CD14-positive monocyte (primary cell): Measurements from ENCODE around the gene PACSIN2. TPM values are rescaled to one million over a fixed set of nuclear protein-coding genes. Genes with fewer than 3 reads are reported as not detected.
A peak's percentile ranks its signal among the peaks of the same experiment; 100 is the strongest.

Source experiments
- DNase-seq, 3 donors: peaks; one replicate each; pipeline ENCODE4 v3.0.0-alpha.2; 2011 to 2022
- H2AFZ ChIP-seq: 2 replicates; pipeline ENCODE4 v1.6.0; 2012; ENCODE audit warnings: mild to moderate bottlenecking, low read depth, low read length, inconsistent platforms; ENCODE audit not compliant: insufficient read depth, poor library complexity, severe bottlenecking
- H3K27ac ChIP-seq, 2 donors: 1 replicate in 1 of 2; 2 replicates in 1 of 2; pipeline ENCODE4 v1.5.1; 2012 to 2013; ENCODE audit warnings: low read length in 2 of 2, control low read depth in 1 of 2, inconsistent platforms in 1 of 2, low read depth in 1 of 2, mild to moderate bottlenecking in 1 of 2
- H3K27me3 ChIP-seq, 2 donors: one replicate each; pipeline versions ENCODE4 v1.6.0 to v1.6.1; 2011 to 2013; ENCODE audit warnings: low read length in 2 of 2; ENCODE audit not compliant: control insufficient read depth in 2 of 2, insufficient read depth in 2 of 2
- H3K36me3 ChIP-seq, 2 donors: replicated peaks in 1 of 2; 1 replicate in 1 of 2; 2 replicates in 1 of 2; pipeline versions ENCODE4 v1.5.1 to v1.6.1; 2012 to 2013; ENCODE audit warnings: low read length in 2 of 2, control low read depth in 1 of 2, inconsistent platforms in 1 of 2, mild to moderate bottlenecking in 1 of 2; ENCODE audit not compliant: insufficient read depth in 2 of 2, control insufficient read depth in 1 of 2
- H3K4me1 ChIP-seq, 2 donors: 1 replicate in 1 of 2; 2 replicates in 1 of 2; pipeline versions ENCODE4 v1.5.1 to v1.6.1; 2012 to 2013; ENCODE audit warnings: low read length in 2 of 2, control low read depth in 1 of 2, inconsistent platforms in 1 of 2, mild to moderate bottlenecking in 1 of 2, moderate library complexity in 1 of 2; ENCODE audit not compliant: insufficient read depth in 2 of 2, control insufficient read depth in 1 of 2
- H3K4me2 ChIP-seq: replicated peaks from 2 replicates; pipeline ENCODE3; 2012; ENCODE audit warnings: low read length, moderate library complexity, mild to moderate bottlenecking; ENCODE audit not compliant: poor library complexity, severe bottlenecking; ENCODE audit errors: extremely low read depth
- H3K4me3 ChIP-seq, 3 experiments: fragments of 200-600 bp in 1 of 3; sonication (generic) in 1 of 3; replicated peaks in 1 of 3; 1 replicate in 2 of 3; 2 replicates in 1 of 3; pipeline ENCODE4 v1.5.1; 2011 to 2013; ENCODE audit warnings: low read length in 3 of 3, mild to moderate bottlenecking in 3 of 3, control low read depth in 2 of 3, low read depth in 2 of 3, inconsistent platforms in 1 of 3, moderate library complexity in 1 of 3
- H3K79me2 ChIP-seq: 2 replicates; pipeline ENCODE4 v1.6.0; 2012; ENCODE audit warnings: mild to moderate bottlenecking, control low read depth, inconsistent platforms, low read length, moderate library complexity; ENCODE audit not compliant: insufficient read depth
- H3K9ac ChIP-seq: 2 replicates; pipeline ENCODE4 v1.6.0; 2017; ENCODE audit warnings: low read length, mild to moderate bottlenecking; ENCODE audit not compliant: insufficient read depth, poor library complexity, severe bottlenecking
- H3K9me3 ChIP-seq, 2 donors: replicated peaks in 1 of 2; 1 replicate in 1 of 2; 2 replicates in 1 of 2; pipeline versions ENCODE4 v1.5.1 to v1.6.1; 2012 to 2013; ENCODE audit warnings: low read length in 2 of 2, control low read depth in 1 of 2; ENCODE audit not compliant: control insufficient read depth in 1 of 2, insufficient read depth in 1 of 2
- H4K20me1 ChIP-seq: 2 replicates; pipeline ENCODE4 v1.6.0; 2012; ENCODE audit warnings: mild to moderate bottlenecking, low read length, control low read depth, moderate library complexity; ENCODE audit not compliant: insufficient read depth
- H3K27ac Mint-ChIP-seq, 7 donors: one replicate each; pipeline ENCODE4 v1.8.0; 2020; ENCODE audit warnings: mild to moderate bottlenecking in 7 of 7, mixed read lengths in 7 of 7, moderate library complexity in 6 of 7, inconsistent platforms in 2 of 7
- H3K27me3 Mint-ChIP-seq, 3 donors: one replicate each; pipeline ENCODE4 v1.8.0; 2021 to 2022; ENCODE audit warnings: low read depth in 3 of 3, mild to moderate bottlenecking in 3 of 3, mixed read lengths in 3 of 3, moderate library complexity in 3 of 3, inconsistent platforms in 1 of 3
- H3K36me3 Mint-ChIP-seq, 2 donors: one replicate each; pipeline ENCODE4 v1.8.0; 2020; ENCODE audit warnings: mixed read lengths in 2 of 2, inconsistent platforms in 1 of 2, mild to moderate bottlenecking in 1 of 2
- H3K4me1 Mint-ChIP-seq: one replicate; pipeline ENCODE4 v1.8.0; 2020; ENCODE audit warnings: mild to moderate bottlenecking, mixed read lengths
- H3K4me3 Mint-ChIP-seq, 2 donors: one replicate each; pipeline ENCODE4 v1.8.0; 2020; ENCODE audit warnings: mild to moderate bottlenecking in 2 of 2, mixed read lengths in 2 of 2, moderate library complexity in 1 of 2
- H3K9me3 Mint-ChIP-seq, 7 donors: one replicate each; pipeline ENCODE4 v1.8.0; 2020 to 2022; ENCODE audit warnings: mixed read lengths in 7 of 7, mild to moderate bottlenecking in 6 of 7, moderate library complexity in 6 of 7, inconsistent platforms in 2 of 7
- CTCF ChIP-seq: fragments of 200-600 bp; IDR thresholded peaks from one replicate; pipeline ENCODE4 v1.8.0; 2022; ENCODE audit warnings: antibody characterized with exemption, mild to moderate bottlenecking
- WGBS: methylation state at CpG from one replicate; pipeline ENCODE4 v1.1.5; 2013; ENCODE audit warnings: missing lambda C conversion rate; ENCODE audit not compliant: insufficient coverage; 5-methylcytosine and 5-hydroxymethylcytosine counted together
- intact Hi-C, 2 donors: fragments of 100-400 bp; cut with micrococcal nuclease; formaldehyde crosslinking; loops; one replicate each; pipeline versions ENCODE4 v1.15.0 to v1.15.1; 2023
- polyA plus RNA-seq, 3 donors: library from polyadenylated mRNA; depleted of rRNA in 1 of 3; unstranded in 2 of 3; stranded (reverse) in 1 of 3; fragments of 300-500 nt in 2 of 3; fragments of >200 nt in 1 of 3; fragmentation: Illumina TruSeq in 2 of 3; gene quantifications; 1 replicate in 2 of 3; 2 replicates in 1 of 3; pipeline ENCODE4 v1.2.3, GENCODE V29; 2012 to 2021

The PACSIN2 gene
- polyA plus RNA-seq, 3 donors, result 31.2 to 45.7 (median 40.2) TPM

- Mint-ChIP-seq H3K4me3 (no peak overlapping the region), H3K9me3 (no peaks in the 10 kb centered on the region), H3K27me3 (peaks cover 0 to 2% (median 0%) of the 10 kb centered on the region in 3 donors), H3K36me3 (peaks cover 4 to 21% of the 10 kb centered on the region in 2 donors), H3K27ac (peak overlapping the region in 1 of 7 donors; percentile 15), H3K4me1 (peaks cover 13% of the 10 kb centered on the region)
- no peaks in the 10 kb centered on the region for H3K9me3 ChIP-seq
- DNase-seq, result no peak
- peaks cover 74% of the 10 kb centered on the region for H4K20me1 ChIP-seq
- no peaks in the 10 kb centered on the region for H3K27me3 ChIP-seq
- TF ChIP-seq CTCF, result no peak
- no peak overlapping the region for H3K9ac ChIP-seq
- no peak overlapping the region for H2AFZ ChIP-seq
- H3K4me2 ChIP-seq, result no peak overlapping the region
- H3K36me3 ChIP-seq, result no peaks in the 10 kb centered on the region
- intact Hi-C loops, result no loop called here
- H3K4me3 ChIP-seq, result no peak overlapping the region
- H3K79me2 ChIP-seq, result peaks cover 77% of the 10 kb centered on the region
- peaks cover 0 to 5% of the 10 kb centered on the region in 2 donors for H3K4me1 ChIP-seq
- H3K27ac ChIP-seq, result no peak overlapping the region
- 100% methylated on average over 1 of the region's 4 CpGs for WGBS
Measured at GRCh38 chr22:42984397-42984796, 30.6 kb downstream of the PACSIN2 start.

DNA sequence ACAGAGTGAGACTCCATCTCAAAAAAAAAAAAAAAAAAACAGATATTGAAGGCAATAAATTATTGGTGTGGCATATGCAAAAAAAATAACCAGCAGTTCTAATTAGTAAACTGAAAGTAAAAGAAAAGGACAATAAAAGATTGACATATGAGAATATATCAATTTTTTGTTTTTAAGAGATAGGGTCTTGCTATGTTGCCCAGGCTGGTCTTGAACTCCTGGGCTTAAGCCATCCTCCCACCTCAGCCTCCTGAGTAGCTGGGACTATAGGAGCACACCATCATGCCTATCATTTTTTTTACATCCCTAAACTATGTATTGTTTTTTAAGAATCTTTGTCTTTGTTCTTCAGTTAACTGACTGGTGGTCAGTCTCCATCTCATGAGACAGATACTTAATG is 31.5 kb downstream of the PACSIN2 start:
- Histone ChIP-seq H2AFZ (no peak overlapping the region), H3K9ac (no peak overlapping the region), H3K9me3 (no peaks in the 10 kb centered on the region), H3K79me2 (peaks cover 75% of the 10 kb centered on the region), H3K27me3 (no peaks in the 10 kb centered on the region), H3K4me3 (no peak overlapping the region), H3K4me1 (peaks cover 5 to 7% of the 10 kb centered on the region in 2 donors), H3K36me3 (no peaks in the 10 kb centered on the region), H4K20me1 (peaks cover 74% of the 10 kb centered on the region), H3K27ac (no peak overlapping the region), H3K4me2 (no peak overlapping the region)
- Mint-ChIP-seq H3K4me1 (peaks cover 15% of the 10 kb centered on the region), H3K9me3 (no peaks in the 10 kb centered on the region), H3K27me3 (no peaks in the 10 kb centered on the region), H3K4me3 (no peak overlapping the region), H3K36me3 (peaks cover 4 to 21% of the 10 kb centered on the region in 2 donors), H3K27ac (peak overlapping the region in 1 of 7 donors; percentile 75)
- DNase-seq, result no peak
- TF ChIP-seq CTCF, result no peak
- intact Hi-C loops, result no loop called here
